ENCODE results near the gene OR4S2. TPM values are rescaled to one million over a fixed set of nuclear protein-coding genes. Genes with fewer than 3 reads are reported as not detected.

Gene OR4S2
- total and polyA plus RNA-seq, 9 of the 15 experiments (the other 6 are each of a cell fraction or from before 2014, with no cell fraction given): not detected

GRCh38 chr11:55658031-55658573 is 10.0 kb downstream of the OR4S2 start:
- H3K9me1 ChIP-seq (ENCODE audit: control insufficient read depth, insufficient read depth, low read length): no peaks in the 10 kb centered on the region
- H3K9ac ChIP-seq (ENCODE audit: insufficient read depth in 1 of 2, low read depth in 2 of 2, low read length in 2 of 2): no peak overlapping the region
- POLR2A ChIA-PET: no interaction called here
- DNase-seq (ENCODE audit: extremely low read depth in 1 of 4, low spot score in 3 of 4) (no peak), FAIRE-seq (no peak), ATAC-seq (no peak)
- no peaks in the 10 kb centered on the region for H3K9me3 ChIP-seq (replicated peaks; ENCODE audit: control insufficient read depth, insufficient read depth, low read depth, low read length)
- CTCF ChIA-PET (ENCODE audit: low intra/inter-chr PET ratio): no interaction called here
- H3K4me3 ChIP-seq: no peak overlapping the region
- intact Hi-C loops (cut with micrococcal nuclease): no loop called here
- TF ChIP-seq POU5F1 (IDR thresholded peaks at IDR 0.05; ENCODE audit: borderline replicate concordance, low read depth, low read length, partially characterized antibody) (no peak), FUS (optimal IDR thresholded peaks at IDR 0.05; ENCODE audit: low read depth, low read length) (no peak), ELF4 (CRISPR knock-in tag; IDR thresholded peaks at IDR 0.05) (no peak), ZNF282 (CRISPR knock-in tag; IDR thresholded peaks at IDR 0.05) (no peak), WHSC1 (IDR thresholded peaks at IDR 0.05; ENCODE audit: low read length) (no peak), ZNF175 (CRISPR knock-in tag; IDR thresholded peaks at IDR 0.05; ENCODE audit: low read depth) (no peak), PHF8 (IDR thresholded peaks at IDR 0.05; ENCODE audit: borderline replicate concordance, low read length) (no peak), RCOR1 (IDR thresholded peaks at IDR 0.05; ENCODE audit: borderline replicate concordance in 1 of 2, low read depth in 2 of 2, low read length in 2 of 2) (no peak), JUND (IDR thresholded peaks at IDR 0.05; ENCODE audit: borderline replicate concordance, low read depth, low read length) (no peak), JUND (tag; IDR thresholded peaks at IDR 0.05; ENCODE audit: borderline replicate concordance, low read depth, low read length) (no peak), MAZ (CRISPR knock-in tag; conservative IDR thresholded peaks at IDR 0.05 in 1 of 2, IDR thresholded peaks at IDR 0.05 in 1 of 2) (no peak), ZNF551 (CRISPR knock-in tag; IDR thresholded peaks at IDR 0.05) (no peak), BHLHE40 (IDR thresholded peaks at IDR 0.05; ENCODE audit: low read length) (no peak), ZNF146 (CRISPR knock-in tag; IDR thresholded peaks at IDR 0.05; ENCODE audit: unreplicated experiment) (no peak)
- TF ChIP-seq, protein P1, sequence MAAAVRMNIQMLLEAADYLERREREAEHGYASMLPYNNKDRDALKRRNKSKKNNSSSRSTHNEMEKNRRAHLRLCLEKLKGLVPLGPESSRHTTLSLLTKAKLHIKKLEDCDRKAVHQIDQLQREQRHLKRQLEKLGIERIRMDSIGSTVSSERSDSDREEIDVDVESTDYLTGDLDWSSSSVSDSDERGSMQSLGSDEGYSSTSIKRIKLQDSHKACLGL (CRISPR knock-in tag; IDR thresholded peaks at IDR 0.05; ENCODE audit: borderline replicate concordance, poor library complexity, severe bottlenecking): no peak
- H3K36me3 ChIP-seq (ENCODE audit: control insufficient read depth, insufficient read depth, low read length): no peaks in the 10 kb centered on the region
- no peaks in the 10 kb centered on the region for H4K20me1 ChIP-seq (replicated peaks; ENCODE audit: control insufficient read depth, insufficient read depth, low read length)
- WGBS (ENCODE audit: insufficient coverage, low coverage, missing lambda C conversion rate): 0% methylated on average over 2 of the region's 2 CpGs
- H3K4me2 ChIP-seq (ENCODE audit: insufficient read depth, low read length): no peak overlapping the region
- in situ Hi-C loops (cut with MboI): no loop called here
- H3K4me1 ChIP-seq (replicated peaks in 1 of 2; ENCODE audit: control insufficient read depth in 2 of 2, insufficient read depth in 2 of 2, low read length in 2 of 2): no peaks in the 10 kb centered on the region
- BruUV-seq (replicated peaks): no TSS peak
- no peak overlapping the region for H2AFZ ChIP-seq (ENCODE audit: low read depth, low read length)
- H3K79me2 ChIP-seq (ENCODE audit: control insufficient read depth, insufficient read depth, low read length): no peaks in the 10 kb centered on the region
- H3K27me3 ChIP-seq (ENCODE audit: control insufficient read depth in 2 of 2, insufficient read depth in 2 of 2, low read length in 2 of 2): no peaks in the 10 kb centered on the region
- no peak overlapping the region for H3K27ac ChIP-seq (ENCODE audit: extremely low read depth, low read depth, low read length)
